Thyroid gland (tissue), 4 donors: ENCODE results near the gene SRRM2. TPM values are rescaled to one million over a fixed set of nuclear protein-coding genes. Genes with fewer than 3 reads are reported as not detected.

ENCODE experiments used
- DNase-seq, 2 donors: peaks; one replicate each; pipeline ENCODE4 v3.0.0-alpha.2; 2019
- H3K27ac ChIP-seq, 3 donors: fragments of 200-600 bp; sonication (generic); 1 replicate in 2 of 3; 2 replicates in 1 of 3; pipeline ENCODE4 v1.5.1; 2016 to 2019; ENCODE audit warnings: mild to moderate bottlenecking in 1 of 3, moderate library complexity in 1 of 3
- H3K27me3 ChIP-seq: fragments of 200-600 bp; sonication (generic); one replicate; pipeline ENCODE4 v1.5.1; 2019
- H3K36me3 ChIP-seq, 2 donors: fragments of 200-600 bp; sonication (generic); one replicate each; pipeline ENCODE4 v1.5.1; 2016 to 2019
- H3K4me1 ChIP-seq, 2 donors: fragments of 200-600 bp; sonication (generic); one replicate each; pipeline ENCODE4 v1.5.1; 2017 to 2019
- H3K4me3 ChIP-seq, 3 donors: fragments of 200-600 bp; sonication (generic); replicated peaks in 1 of 3; 1 replicate in 2 of 3; 2 replicates in 1 of 3; pipeline ENCODE4 v1.5.1; 2016; ENCODE audit warnings: mild to moderate bottlenecking in 1 of 3
- H3K9me3 ChIP-seq: fragments of 200-600 bp; sonication (generic); one replicate; pipeline ENCODE4 v1.5.1; 2017
- POLR2A ChIP-seq, 2 donors: fragments of 450-650 bp; IDR thresholded peaks; one replicate each; pipeline ENCODE4 v1.6.1; 2017; ENCODE audit warnings: antibody characterized with exemption in 2 of 2, mild to moderate bottlenecking in 2 of 2, moderate library complexity in 1 of 2
- WGBS, 2 donors: methylation state at CpG; one replicate each; pipeline ENCODE4 v1.1.5; 2017; 5-methylcytosine and 5-hydroxymethylcytosine counted together
- intact Hi-C: fragments of 100-400 bp; cut with DNase I; formaldehyde crosslinking; loops from one replicate; pipeline ENCODE4 v1.15.1; 2023
- total RNA-seq, 4 donors: library from RNA; depleted of rRNA; stranded (reverse); fragments of >200 nt; gene quantifications; one replicate each; pipeline ENCODE4 v1.2.3, GENCODE V29; 2016
- TF ChIP-seq, protein P1 (sequence below), 6 experiments: fragments of 200-600 bp in 3 of 6; fragments of 450-650 bp in 3 of 6; sonication (generic) in 3 of 6; IDR thresholded peaks; one replicate each; pipeline ENCODE4 v1.5.1; 2016 to 2019; ENCODE audit warnings: antibody characterized with exemption in 6 of 6, mild to moderate bottlenecking in 2 of 6, inconsistent platforms in 1 of 6, moderate library complexity in 1 of 6

SRRM2 gene
- total RNA-seq, 4 donors from 2014 or later = 262 to 378 (median 312) TPM

DNA sequence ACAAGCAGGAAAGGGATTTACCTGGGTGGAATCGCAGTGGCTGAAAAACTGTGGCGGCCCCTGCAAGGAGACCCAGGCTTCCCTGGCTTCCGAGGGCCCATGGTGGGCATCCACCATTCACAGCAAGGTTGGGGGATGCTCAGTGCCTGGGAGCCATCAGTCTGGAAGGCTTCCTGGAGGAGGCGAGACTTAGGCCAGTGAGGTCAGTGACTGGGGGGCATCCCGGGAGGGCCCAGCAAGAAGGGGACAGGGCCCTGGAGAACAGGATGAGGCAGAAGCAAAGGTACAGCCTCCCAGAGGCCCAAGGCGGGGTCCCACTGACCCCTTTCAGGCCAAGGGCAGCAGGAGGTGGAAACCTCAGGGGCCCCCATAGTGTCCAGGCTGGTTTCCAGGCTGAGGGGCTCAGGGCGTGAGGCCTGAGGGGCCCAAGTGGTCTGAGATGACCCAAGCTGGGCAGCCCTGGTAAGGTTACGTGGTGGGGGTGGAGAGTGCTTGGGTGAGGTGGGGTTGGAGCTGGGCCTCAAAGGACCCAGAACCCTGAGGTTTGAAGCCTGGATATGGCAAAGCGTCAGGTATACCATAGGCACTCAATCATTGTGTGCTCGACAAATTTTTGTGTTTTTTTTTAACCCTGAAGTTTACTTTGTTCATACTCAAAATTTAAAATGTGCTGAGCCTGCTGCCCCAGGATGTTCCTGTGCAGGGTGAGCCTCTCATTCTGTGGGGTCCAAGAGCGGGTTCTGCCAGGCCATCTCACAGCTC, 15.8 kb upstream of the SRRM2 start:
- peaks cover 0 to 4% of the 10 kb centered on the region in 2 donors for H3K4me1 ChIP-seq
- no peak for DNase-seq
- H3K4me3 ChIP-seq = no peak overlapping the region
- TF ChIP-seq POLR2A (IDR thresholded peaks at IDR 0.05) = no peak
- TF ChIP-seq, protein P1, sequence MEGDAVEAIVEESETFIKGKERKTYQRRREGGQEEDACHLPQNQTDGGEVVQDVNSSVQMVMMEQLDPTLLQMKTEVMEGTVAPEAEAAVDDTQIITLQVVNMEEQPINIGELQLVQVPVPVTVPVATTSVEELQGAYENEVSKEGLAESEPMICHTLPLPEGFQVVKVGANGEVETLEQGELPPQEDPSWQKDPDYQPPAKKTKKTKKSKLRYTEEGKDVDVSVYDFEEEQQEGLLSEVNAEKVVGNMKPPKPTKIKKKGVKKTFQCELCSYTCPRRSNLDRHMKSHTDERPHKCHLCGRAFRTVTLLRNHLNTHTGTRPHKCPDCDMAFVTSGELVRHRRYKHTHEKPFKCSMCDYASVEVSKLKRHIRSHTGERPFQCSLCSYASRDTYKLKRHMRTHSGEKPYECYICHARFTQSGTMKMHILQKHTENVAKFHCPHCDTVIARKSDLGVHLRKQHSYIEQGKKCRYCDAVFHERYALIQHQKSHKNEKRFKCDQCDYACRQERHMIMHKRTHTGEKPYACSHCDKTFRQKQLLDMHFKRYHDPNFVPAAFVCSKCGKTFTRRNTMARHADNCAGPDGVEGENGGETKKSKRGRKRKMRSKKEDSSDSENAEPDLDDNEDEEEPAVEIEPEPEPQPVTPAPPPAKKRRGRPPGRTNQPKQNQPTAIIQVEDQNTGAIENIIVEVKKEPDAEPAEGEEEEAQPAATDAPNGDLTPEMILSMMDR (IDR thresholded peaks at IDR 0.05) = no peak
- no peaks in the 10 kb centered on the region for H3K36me3 ChIP-seq
- 92 to 93% methylated on average over 9 to 11 of the region's 11 CpGs for WGBS, 2 donors
- H3K27me3 ChIP-seq = no peaks in the 10 kb centered on the region
- intact Hi-C loops = no loop called here
- H3K9me3 ChIP-seq = no peaks in the 10 kb centered on the region
- no peak overlapping the region for H3K27ac ChIP-seq

DNA sequence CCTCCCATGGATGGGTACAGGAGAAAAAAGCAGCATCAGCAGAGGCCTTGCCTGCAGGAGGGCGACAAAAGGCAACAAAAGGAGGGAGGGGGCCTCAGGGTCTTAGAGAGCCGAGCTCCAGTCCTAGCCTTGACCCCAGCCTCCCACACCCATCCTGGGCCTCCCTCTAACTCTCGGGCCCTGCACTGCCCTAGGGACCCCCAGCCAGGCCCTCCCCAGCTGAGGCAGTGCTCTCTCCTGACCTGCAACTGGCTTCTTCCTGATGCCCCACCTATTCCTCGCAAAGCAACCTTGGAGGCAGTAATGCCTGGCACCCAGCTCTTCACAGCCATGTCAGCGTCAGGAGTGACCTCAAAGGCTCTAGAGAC, 15.2 kb upstream of the SRRM2 start:
- Histone ChIP-seq H3K9me3 (no peaks in the 10 kb centered on the region), H3K36me3 (no peaks in the 10 kb centered on the region), H3K4me3 (no peak overlapping the region), H3K27ac (no peak overlapping the region), H3K4me1 (peaks cover 0 to 2% of the 10 kb centered on the region in 2 donors), H3K27me3 (no peaks in the 10 kb centered on the region)
- intact Hi-C loops = no loop called here
- WGBS, 2 donors = 76 to 94% methylated on average over 4 to 5 of the region's 5 CpGs
- DNase-seq = no peak
- TF ChIP-seq POLR2A (IDR thresholded peaks at IDR 0.05) = no peak
- TF ChIP-seq, protein P1 (IDR thresholded peaks at IDR 0.05) = no peak

DNA sequence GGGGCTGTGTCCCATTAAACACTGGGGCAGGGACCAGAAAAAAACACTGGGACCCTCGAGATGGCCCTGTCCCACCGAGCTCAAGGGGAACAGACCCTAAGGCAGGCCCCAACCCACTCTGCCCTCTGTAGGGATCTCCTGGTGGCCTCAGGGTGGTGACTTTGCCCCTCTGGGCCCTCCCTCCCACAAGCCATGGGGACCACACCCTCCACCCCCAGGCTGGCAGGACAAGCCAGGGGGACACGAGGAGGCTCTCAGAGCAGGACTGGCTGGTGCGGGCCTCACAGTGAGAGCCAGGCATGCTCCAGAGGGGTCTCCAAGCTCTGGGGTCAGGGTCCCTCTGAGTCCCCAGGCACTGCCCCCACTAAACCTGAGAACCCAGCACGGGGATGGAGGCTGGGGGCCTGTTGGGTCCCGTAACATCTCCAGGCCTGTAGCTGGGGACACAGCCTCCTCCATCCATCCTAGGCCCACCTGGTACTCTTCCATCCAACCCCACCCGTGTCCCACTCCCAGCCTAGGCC, 14.5 kb upstream of the SRRM2 start:
- no peaks in the 10 kb centered on the region for H3K36me3 ChIP-seq
- intact Hi-C loops = no loop called here
- H3K9me3 ChIP-seq = no peaks in the 10 kb centered on the region
- 65 to 69% methylated on average over 5 to 7 of the region's 7 CpGs for WGBS, 2 donors
- no peak for DNase-seq
- no peak overlapping the region for H3K27ac ChIP-seq
- H3K27me3 ChIP-seq = no peaks in the 10 kb centered on the region
- H3K4me1 ChIP-seq = no peaks in the 10 kb centered on the region
- TF ChIP-seq, protein P1 (IDR thresholded peaks at IDR 0.05) = no peak
- no peak for TF ChIP-seq POLR2A (IDR thresholded peaks at IDR 0.05)
- no peak overlapping the region for H3K4me3 ChIP-seq

DNA sequence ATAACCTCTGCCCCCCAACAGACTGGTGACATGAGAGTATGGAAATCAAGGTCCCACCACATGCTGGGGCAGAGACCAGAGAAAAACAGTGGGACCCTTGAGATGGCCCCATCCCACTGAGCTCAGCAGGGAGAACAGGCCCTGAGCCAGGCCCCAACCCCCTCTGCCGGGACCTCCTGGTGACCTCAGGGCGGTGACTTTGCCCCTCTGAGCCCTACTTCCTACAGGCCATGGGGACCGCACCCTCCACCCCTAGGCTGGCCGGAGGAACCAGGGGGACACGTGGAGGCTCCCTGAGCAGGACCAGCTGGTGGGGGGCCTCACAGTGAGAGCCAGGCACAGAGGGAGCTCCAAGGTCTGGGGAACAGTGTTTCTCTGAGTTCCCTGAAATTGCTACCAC, 13.8 kb upstream of the SRRM2 start:
- H3K36me3 ChIP-seq = no peaks in the 10 kb centered on the region
- no peaks in the 10 kb centered on the region for H3K9me3 ChIP-seq
- no peak for DNase-seq
- no peak overlapping the region for H3K27ac ChIP-seq
- H3K27me3 ChIP-seq = no peaks in the 10 kb centered on the region
- H3K4me1 ChIP-seq = no peaks in the 10 kb centered on the region
- intact Hi-C loops = no loop called here
- TF ChIP-seq, protein P1 (IDR thresholded peaks at IDR 0.05) = no peak
- no peak for TF ChIP-seq POLR2A (IDR thresholded peaks at IDR 0.05)
- WGBS, 2 donors = 60% methylated on average over 1 of the region's 5 CpGs; no CpG with 5 or more reads in 1 of the 2 donors
- H3K4me3 ChIP-seq = no peak overlapping the region

DNA sequence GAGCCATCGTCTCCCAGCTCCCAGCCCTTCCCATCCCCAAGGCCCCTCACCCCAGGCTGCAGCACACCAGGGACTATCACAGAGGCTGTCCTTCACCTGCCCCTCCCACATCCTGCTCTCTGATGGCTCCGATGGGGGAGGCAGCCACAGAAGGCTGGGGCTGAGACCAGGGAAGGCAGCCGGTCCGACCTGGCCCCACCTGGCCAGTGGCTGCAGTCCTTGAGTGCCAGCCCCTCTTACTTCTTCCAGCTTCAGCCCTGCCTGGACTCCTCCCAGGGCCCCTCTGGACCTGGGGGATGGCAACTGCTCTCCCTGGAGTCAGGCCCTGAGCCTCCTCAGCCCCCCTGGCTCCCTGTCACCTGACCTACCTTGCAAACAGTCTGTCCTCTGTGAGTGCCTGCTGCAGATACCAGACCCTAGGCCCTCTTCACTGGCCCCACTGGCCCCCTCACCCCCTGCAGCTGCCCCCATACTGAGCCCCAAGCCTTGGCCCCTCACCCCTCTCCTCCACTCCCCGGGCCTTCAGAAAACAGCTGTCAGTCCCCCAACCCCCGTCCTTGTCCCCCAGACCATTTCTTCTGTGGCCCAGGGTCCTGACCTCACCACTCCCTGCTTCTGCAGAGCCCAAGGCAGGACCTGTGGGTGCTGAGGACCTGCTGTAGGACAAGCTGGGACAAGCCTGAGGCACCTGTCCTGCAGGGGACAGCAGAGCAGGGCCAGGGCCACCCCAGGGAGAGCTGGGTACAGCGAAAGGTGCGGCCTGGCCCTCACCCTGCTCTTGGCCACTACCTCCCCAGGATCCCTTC, 12.6 kb upstream of the SRRM2 start:
- H3K27ac ChIP-seq = no peak overlapping the region
- no peaks in the 10 kb centered on the region for H3K27me3 ChIP-seq
- WGBS, 2 donors = 47 to 58% methylated on average over 6 to 8 of the region's 8 CpGs
- TF ChIP-seq, protein P1 (IDR thresholded peaks at IDR 0.05) = no peak
- TF ChIP-seq POLR2A (IDR thresholded peaks at IDR 0.05) = no peak
- no peaks in the 10 kb centered on the region for H3K36me3 ChIP-seq
- no peaks in the 10 kb centered on the region for H3K9me3 ChIP-seq
- no peak overlapping the region for H3K4me3 ChIP-seq
- DNase-seq = no peak
- H3K4me1 ChIP-seq = no peaks in the 10 kb centered on the region
- intact Hi-C loops = no loop called here
